Esophagus (tissue), 2 donors: ENCODE data around the gene FAM174C. TPM values are rescaled to one million over a fixed set of nuclear protein-coding genes. Genes with fewer than 3 reads are reported as not detected.
A peak's percentile ranks its signal among the peaks of the same experiment; 100 is the strongest.

ENCODE experiments used
- H3K27ac ChIP-seq, 2 donors: one replicate each; pipeline ENCODE4 v1.5.1; 2013; ENCODE audit warnings: low read depth in 2 of 2, mild to moderate bottlenecking in 2 of 2, inconsistent platforms in 1 of 2, low read length in 1 of 2, moderate library complexity in 1 of 2
- H3K27me3 ChIP-seq, 2 donors: one replicate each; pipeline ENCODE4 v1.6.1; 2013; ENCODE audit warnings: low read length in 2 of 2, control low read depth in 1 of 2, mild to moderate bottlenecking in 1 of 2; ENCODE audit not compliant: insufficient read depth in 2 of 2, control insufficient read depth in 1 of 2
- H3K36me3 ChIP-seq, 2 donors: one replicate each; pipeline ENCODE4 v1.6.1; 2013; ENCODE audit warnings: low read length in 1 of 2; ENCODE audit not compliant: control insufficient read depth in 2 of 2, insufficient read depth in 2 of 2
- H3K4me1 ChIP-seq, 2 donors: one replicate each; pipeline ENCODE4 v1.6.1; 2013; ENCODE audit warnings: low read length in 1 of 2; ENCODE audit not compliant: control insufficient read depth in 2 of 2, insufficient read depth in 2 of 2
- H3K4me3 ChIP-seq, 2 donors: one replicate each; pipeline ENCODE4 v1.5.1; 2013; ENCODE audit warnings: low read length in 2 of 2, mild to moderate bottlenecking in 2 of 2, low read depth in 1 of 2, moderate library complexity in 1 of 2
- H3K9me3 ChIP-seq, 2 donors: one replicate each; pipeline ENCODE4 v1.6.1; 2013; ENCODE audit warnings: mild to moderate bottlenecking in 2 of 2, low read depth in 1 of 2, low read length in 1 of 2, moderate library complexity in 1 of 2; ENCODE audit not compliant: control insufficient read depth in 2 of 2, insufficient read depth in 1 of 2
- WGBS, 2 donors: extraction: QIAGEN DNeasy Blood & Tissue Kit; methylation state at CpG; one replicate each; pipeline ENCODE4 v1.1.7; 2013; 5-methylcytosine and 5-hydroxymethylcytosine counted together
- polyA plus RNA-seq, 2 donors: library from polyadenylated mRNA; stranded (reverse); fragments of 200-250 nt; gene quantifications; one replicate each; pipeline ENCODE4 v1.2.3, GENCODE V29; 2013
- donor health status: healthy with polysubstance abuse.
- donor health status: Bipolar disorder and iron deficiency.

The FAM174C gene
- 10 to 100 TPM; 45.8 to 46.7 TPM for polyA plus RNA-seq

DNA sequence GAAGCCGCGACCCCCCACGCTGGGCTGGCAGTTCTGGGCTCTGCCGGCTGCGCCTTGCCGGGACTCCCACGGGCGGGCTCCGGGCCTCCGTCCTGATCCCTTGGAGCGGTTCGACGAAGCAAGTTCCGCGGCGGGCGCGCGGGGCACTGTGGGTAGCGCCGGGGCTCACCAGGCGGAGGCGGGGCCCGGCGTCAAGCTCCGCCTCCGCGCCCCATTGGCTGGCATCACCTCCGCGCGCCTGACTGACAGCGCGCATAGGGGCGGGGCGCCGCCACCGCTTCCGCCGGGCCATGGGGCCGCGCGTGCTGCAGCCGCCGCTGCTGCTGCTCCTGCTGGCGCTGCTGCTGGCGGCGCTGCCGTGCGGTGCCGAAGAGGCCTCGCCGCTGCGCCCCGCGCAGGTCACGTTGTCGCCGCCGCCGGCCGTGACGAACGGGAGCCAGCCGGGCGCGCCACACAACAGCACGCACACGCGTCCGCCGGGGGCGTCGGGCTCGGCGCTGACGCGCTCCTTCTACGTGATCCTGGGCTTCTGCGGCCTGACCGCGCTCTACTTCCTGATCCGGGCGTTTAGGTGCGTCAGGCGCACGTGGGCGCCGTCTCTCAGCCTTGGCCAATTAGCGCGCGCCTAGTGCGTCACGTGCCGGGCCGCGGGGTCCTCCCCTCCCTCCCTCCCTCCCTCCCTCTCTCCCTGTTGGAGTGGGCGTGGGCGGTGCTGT lies at the start of gene FAM174C:
TSS of gene FAM174C (plus strand) at position 271 of the 716 bp plus-strand sequence. CDS start at position 291, 20 bp downstream.
- H3K9me3 ChIP-seq: no peaks in the 10 kb centered on the region
- peak within 1 kb of the TSS; percentile 99 for H3K27ac ChIP-seq
- H3K4me3 ChIP-seq: peak within 1 kb of the TSS; percentile 51 to 76
- WGBS, 2 donors: 0 to 1% methylated on average over 85 to 98 of the region's 98 CpGs
- peaks cover 10 to 61% of the 10 kb centered on the region in 2 donors for H3K36me3 ChIP-seq
- H3K4me1 ChIP-seq: peaks cover 0 to 39% of the 10 kb centered on the region in 2 donors
- H3K27me3 ChIP-seq: no peaks in the 10 kb centered on the region

DNA sequence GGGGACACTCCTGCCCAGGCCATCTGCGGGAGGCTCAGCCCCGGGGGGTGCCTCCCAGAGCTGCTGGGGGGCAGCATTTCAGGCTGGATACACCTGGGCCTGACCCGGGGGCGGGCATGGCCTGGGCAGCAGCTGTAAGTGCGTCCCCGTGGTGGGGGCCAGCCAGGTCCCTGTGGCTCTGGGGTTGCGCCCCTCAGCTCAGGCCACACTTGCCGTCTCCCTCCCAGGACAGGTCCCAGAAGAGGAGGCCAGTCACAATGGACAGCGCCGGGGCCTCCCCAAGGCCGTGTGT lies 49.2 kb upstream of the FAM174C start:
- H3K27me3 ChIP-seq: no peaks in the 10 kb centered on the region
- H3K36me3 ChIP-seq: peaks cover 7 to 62% of the 10 kb centered on the region in 2 donors
- 94 to 96% methylated on average over 11 of the region's 11 CpGs for WGBS, 2 donors
- no peak overlapping the region for H3K27ac ChIP-seq
- no peak overlapping the region for H3K4me3 ChIP-seq
- no peaks in the 10 kb centered on the region for H3K4me1 ChIP-seq
- no peaks in the 10 kb centered on the region for H3K9me3 ChIP-seq

DNA sequence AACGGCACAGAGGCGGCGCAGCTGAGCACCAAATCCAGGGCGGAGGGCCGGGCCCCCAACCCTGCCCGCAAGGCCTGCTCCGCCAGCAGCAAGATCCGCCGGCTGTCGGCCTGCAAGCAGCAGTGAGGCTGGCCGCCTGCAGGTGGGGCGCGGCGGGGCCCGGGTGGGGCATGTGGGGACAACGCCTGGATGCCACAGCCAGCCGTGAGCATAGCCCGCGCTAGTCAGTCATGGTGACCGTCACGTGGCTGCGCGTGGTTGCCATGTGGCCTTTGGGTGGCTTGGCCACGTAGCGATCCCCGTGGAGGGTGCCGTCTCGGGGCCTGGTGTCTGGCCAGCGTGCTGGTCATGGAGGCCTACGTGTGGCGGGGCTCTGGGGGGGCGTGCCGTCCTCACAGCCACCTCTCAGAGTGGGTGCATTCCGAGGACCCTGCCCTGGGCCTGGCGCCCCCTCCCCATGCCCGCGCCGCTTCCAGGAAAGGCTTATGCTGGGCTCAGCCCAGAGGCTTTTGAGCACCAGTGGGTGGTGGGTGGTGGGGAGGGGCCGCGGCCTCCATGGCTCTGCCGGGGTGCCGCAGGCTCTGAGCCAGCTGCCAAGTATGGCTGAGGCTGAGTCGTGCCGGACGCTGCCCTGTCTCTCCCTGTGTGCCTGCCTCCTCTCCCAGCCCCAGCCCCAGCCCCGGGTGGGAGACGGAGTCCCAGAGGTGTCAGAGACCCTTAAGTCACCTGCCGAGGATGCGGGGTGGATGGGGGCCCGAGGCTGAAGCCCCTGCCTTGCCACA lies 48.6 kb upstream of the FAM174C start:
- WGBS, 2 donors: 87 to 91% methylated on average over 50 of the region's 50 CpGs
- no peaks in the 10 kb centered on the region for H3K27me3 ChIP-seq
- no peak overlapping the region for H3K27ac ChIP-seq
- H3K4me3 ChIP-seq: no peak overlapping the region
- no peaks in the 10 kb centered on the region for H3K9me3 ChIP-seq
- H3K4me1 ChIP-seq: peaks cover 0 to 3% of the 10 kb centered on the region in 2 donors
- H3K36me3 ChIP-seq: peaks cover 7 to 56% of the 10 kb centered on the region in 2 donors

DNA sequence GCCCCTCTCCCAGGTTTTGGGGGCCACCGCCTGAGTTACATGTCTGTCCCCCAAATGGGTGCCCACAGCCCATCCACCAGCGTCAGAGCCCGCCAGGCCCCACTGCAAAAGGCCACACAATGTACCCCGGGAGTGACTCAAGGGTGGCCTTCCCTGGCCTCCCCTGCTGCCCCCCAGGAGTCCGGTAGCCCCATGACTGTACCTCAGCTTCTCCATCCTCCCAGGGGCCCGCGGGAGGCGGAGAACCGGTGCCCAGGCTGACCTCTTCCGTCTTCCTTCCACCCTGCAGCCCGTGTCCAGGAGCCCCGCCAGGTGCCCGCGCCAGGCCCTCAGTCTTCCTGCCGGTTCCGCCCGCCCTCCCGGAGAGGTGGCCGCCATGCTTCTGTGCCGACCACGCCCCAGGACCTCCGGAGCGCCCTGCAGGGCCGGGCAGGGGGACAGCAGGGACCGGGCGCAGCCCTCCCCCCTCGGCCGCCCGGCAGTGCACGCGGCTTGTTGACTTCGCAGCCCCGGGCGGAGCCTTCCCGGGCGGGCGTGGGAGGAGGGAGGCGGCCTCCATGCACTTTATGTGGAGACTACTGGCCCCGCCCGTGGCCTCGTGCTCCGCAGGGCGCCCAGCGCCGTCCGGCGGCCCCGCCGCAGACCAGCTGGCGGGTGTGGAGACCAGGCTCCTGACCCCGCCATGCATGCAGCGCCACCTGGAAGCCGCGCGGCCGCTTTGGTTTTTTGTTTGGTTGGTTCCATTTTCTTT lies 47.9 kb upstream of the FAM174C start:
- no peak overlapping the region for H3K4me3 ChIP-seq
- no peak overlapping the region for H3K27ac ChIP-seq
- peaks cover 7 to 50% of the 10 kb centered on the region in 2 donors for H3K36me3 ChIP-seq
- H3K27me3 ChIP-seq: no peaks in the 10 kb centered on the region
- peaks cover 0 to 11% of the 10 kb centered on the region in 2 donors for H3K4me1 ChIP-seq
- H3K9me3 ChIP-seq: no peaks in the 10 kb centered on the region
- 86 to 88% methylated on average over 49 to 56 of the region's 56 CpGs for whole genome bisulfite sequencing, 2 donors

DNA sequence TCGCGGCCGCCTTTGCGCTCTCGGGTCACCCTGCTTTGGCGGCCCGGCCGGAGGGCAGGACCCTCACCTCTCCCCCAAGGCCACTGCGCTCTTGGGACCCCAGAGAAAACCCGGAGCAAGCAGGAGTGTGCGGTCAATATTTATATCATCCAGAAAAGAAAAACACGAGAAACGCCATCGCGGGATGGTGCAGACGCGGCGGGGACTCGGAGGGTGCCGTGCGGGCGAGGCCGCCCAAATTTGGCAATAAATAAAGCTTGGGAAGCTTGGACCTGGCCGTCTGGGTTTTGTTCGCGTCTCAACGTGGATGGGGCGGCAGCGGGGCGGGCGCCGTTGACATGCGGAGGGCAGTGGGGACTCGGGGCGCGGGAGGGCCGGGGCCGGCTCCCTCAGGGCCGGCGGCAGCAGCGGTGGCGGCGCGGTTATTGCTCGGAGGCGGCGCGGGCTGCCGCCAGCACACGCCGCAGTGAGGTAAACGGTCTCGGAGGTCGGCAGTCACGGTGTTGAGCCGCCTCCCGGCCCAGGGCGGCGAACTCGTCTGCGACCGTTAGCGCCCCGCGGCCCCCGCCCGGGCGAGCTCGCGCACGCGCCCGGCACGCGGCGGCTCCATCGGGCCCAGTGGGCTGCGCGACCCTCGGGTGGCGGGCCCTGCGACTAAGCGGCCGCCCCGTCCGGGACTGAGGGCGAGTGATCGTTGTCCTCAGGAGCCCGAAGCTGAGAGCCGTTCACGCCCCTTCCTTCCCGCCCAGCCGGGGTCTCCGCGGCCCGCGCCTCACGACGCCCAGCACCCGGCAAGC lies 47.0 kb upstream of the FAM174C start:
- no peak overlapping the region for H3K27ac ChIP-seq

DNA sequence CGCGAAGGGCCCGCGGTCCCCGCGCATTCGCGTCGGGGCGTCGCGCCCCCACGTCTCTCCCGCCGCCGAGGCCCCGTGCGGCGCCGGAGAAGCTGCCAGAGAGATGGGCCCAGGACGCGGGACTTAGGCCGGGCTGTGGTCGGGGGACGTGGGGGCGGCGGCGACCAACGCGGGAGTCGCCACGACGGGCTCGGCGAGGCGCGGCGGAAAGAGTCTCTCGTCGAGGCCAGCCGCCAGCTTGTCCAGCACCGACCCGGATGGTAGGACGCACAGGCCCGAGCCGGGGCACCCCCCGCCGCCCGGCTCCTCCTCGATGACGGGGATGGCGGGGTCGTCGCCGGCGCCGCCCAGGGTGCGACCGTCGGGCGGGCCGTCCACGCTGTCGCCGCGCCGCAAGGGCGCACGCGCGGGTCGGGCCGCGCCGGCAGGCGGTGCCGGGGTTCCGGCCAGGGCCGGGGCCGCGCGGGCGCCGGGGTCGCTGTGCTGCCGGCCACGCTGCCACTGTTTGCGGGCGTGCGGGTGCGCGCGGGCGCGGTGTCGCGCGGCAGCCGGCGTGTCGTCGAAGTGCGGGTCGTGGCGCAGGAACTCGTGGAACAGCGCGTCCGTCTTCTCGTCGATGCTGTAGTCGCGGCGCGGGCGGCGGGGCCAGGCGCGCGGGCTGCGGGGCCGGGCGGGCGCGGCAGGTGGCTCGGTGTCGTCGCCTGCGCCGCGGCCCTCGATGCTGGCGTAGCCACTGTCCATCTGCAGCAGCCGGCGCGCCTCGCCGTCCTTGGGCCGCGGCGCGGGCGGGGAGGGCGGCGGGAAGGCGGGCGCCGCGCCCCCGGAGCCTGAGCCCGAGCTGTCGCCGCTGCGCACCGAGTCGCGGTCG lies 46.0 kb upstream of the FAM174C start:
- no peaks in the 10 kb centered on the region for H3K27me3 ChIP-seq
- H3K4me3 ChIP-seq: no peak overlapping the region
- H3K4me1 ChIP-seq: peaks cover 0 to 19% of the 10 kb centered on the region in 2 donors
- no peaks in the 10 kb centered on the region for H3K9me3 ChIP-seq
- no peak overlapping the region for H3K27ac ChIP-seq
- H3K36me3 ChIP-seq: peaks cover 7 to 32% of the 10 kb centered on the region in 2 donors
- 95 to 96% methylated on average over 133 to 158 of the region's 158 CpGs for WGBS, 2 donors

More for the DNA sequence above, 47.0 kb upstream of the FAM174C start:
- Histone ChIP-seq H3K27me3 (no peaks in the 10 kb centered on the region), H3K4me3 (no peak overlapping the region), H3K36me3 (peaks cover 7 to 41% of the 10 kb centered on the region in 2 donors), H3K9me3 (no peaks in the 10 kb centered on the region), H3K4me1 (peaks cover 0 to 19% of the 10 kb centered on the region in 2 donors)
- WGBS, 2 donors: 96 to 97% methylated on average over 93 to 100 of the region's 100 CpGs

DNA sequence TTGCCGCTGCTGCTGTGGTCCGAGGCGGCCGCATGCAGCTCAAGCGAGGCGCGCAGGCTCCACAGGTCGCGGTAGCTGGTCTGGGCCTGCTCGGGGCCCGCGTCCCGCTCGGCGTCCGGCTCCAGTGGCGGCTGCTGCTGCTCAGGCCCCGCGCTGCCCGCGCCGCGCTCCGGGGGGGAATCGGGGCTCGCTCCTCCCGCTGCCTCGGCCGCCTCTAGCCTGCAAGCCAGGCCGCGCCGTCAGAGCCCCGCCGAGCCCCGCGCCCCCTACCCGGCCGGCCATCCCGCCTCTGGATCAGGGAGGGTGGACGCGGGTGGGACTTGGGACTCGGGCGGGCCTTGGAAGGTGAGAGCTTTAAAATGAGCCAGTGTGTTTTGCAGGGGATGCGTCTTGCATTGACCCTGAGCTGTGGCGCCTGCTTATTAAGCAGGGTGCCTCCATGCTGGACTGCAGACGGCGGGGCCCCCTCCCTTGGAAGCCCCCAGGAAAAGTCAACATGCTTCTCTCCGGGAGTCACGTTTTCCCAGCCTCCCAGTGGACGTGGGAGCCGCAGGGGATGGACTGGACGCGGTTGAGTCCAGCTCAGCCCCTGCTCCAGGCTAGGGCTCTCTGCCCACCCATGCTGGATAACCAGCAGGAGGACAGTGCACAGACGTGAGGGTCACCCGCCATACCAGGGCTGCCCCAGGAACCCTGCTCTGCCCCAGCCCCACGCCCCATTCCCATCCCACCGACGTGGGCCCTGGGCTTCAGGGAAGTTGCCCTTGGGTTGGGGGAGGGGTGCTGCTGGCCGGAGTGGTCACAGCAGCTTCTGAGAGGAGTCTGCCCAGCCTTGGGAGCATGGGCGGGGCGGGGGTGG lies 45.2 kb upstream of the FAM174C start:
- H3K27ac ChIP-seq: no peak overlapping the region
- no peak overlapping the region for H3K4me3 ChIP-seq
- H3K36me3 ChIP-seq: peaks cover 7 to 28% of the 10 kb centered on the region in 2 donors
- H3K4me1 ChIP-seq: peaks cover 0 to 23% of the 10 kb centered on the region in 2 donors
- 84 to 89% methylated on average over 53 to 61 of the region's 61 CpGs for WGBS, 2 donors
- H3K27me3 ChIP-seq: no peaks in the 10 kb centered on the region
- H3K9me3 ChIP-seq: no peaks in the 10 kb centered on the region
